GM23248 (cell line): ENCODE data around the gene PDLIM5. TPM values are rescaled to one million over a fixed set of nuclear protein-coding genes. Genes with fewer than 3 reads are reported as not detected.
"Not testable (repeated sequence)": the region's sequence is repeated elsewhere in the genome, so short reads cannot be mapped to it uniquely, and the experiment has no call there.

Experiments
- DNase-seq: peaks from one replicate; pipeline ENCODE4 v3.0.0-alpha.2; 2015
- H2AFZ ChIP-seq: fragments of 200-600 bp; sonication (generic); 2 replicates; pipeline ENCODE4 v1.6.1; 2016; ENCODE audit warnings: antibody characterized with exemption
- H3F3A ChIP-seq: fragments of 200-600 bp; sonication (generic); 2 replicates; pipeline ENCODE4 v1.6.1; 2016; ENCODE audit warnings: mild to moderate bottlenecking, antibody characterized with exemption, mixed run types; ENCODE audit not compliant: insufficient read depth
- H3K27ac ChIP-seq: fragments of 200-600 bp; sonication (generic); 2 replicates; pipeline ENCODE4 v1.5.1; 2016; ENCODE audit warnings: mild to moderate bottlenecking
- H3K27me3 ChIP-seq: fragments of 200-600 bp; sonication (generic); replicated peaks from 2 replicates; pipeline ENCODE4 v1.6.1; 2016; ENCODE audit warnings: mild to moderate bottlenecking; ENCODE audit not compliant: insufficient read depth
- H3K36me3 ChIP-seq: fragments of 200-600 bp; sonication (generic); 2 replicates; pipeline ENCODE4 v1.6.1; 2016; ENCODE audit warnings: low read depth, mild to moderate bottlenecking
- H3K4me1 ChIP-seq: fragments of 200-600 bp; sonication (generic); 2 replicates; pipeline ENCODE4 v1.6.1; 2016; ENCODE audit warnings: mild to moderate bottlenecking; ENCODE audit not compliant: insufficient read depth
- H3K4me2 ChIP-seq: fragments of 200-600 bp; sonication (generic); one replicate; pipeline ENCODE4 v1.6.1; 2016; ENCODE audit warnings: mild to moderate bottlenecking; ENCODE audit not compliant: unreplicated experiment
- H3K4me3 ChIP-seq: fragments of 200-600 bp; sonication (generic); 2 replicates; pipeline ENCODE4 v1.5.1; 2016; ENCODE audit warnings: mild to moderate bottlenecking
- H3K79me2 ChIP-seq: fragments of 200-600 bp; sonication (generic); 2 replicates; pipeline ENCODE4 v1.6.1; 2016; ENCODE audit warnings: mild to moderate bottlenecking; ENCODE audit not compliant: insufficient read depth
- H3K9ac ChIP-seq: fragments of 200-600 bp; sonication (generic); 2 replicates; pipeline ENCODE4 v1.6.1; 2016; ENCODE audit warnings: mild to moderate bottlenecking
- H3K9me2 ChIP-seq: fragments of 200-600 bp; sonication (generic); 2 replicates; pipeline ENCODE4 v1.6.1; 2016; ENCODE audit warnings: mixed run types, mild to moderate bottlenecking, moderate library complexity; ENCODE audit not compliant: insufficient read depth
- H3K9me3 ChIP-seq: fragments of 200-600 bp; sonication (generic); one replicate; pipeline ENCODE4 v1.6.1; 2017; ENCODE audit warnings: low read depth
- H4K20me1 ChIP-seq: fragments of 200-600 bp; sonication (generic); 2 replicates; pipeline ENCODE4 v1.6.0; 2016; ENCODE audit not compliant: insufficient read depth
- EZH2 ChIP-seq: fragments of 200-600 bp; sonication (generic); IDR thresholded peaks from 2 replicates; pipeline ENCODE4 v1.6.1; 2018; ENCODE audit warnings: antibody characterized with exemption, mild to moderate bottlenecking; ENCODE audit not compliant: insufficient read depth, poor library complexity, severe bottlenecking
- EZH2phosphoT487 ChIP-seq: fragments of 200-600 bp; sonication (generic); IDR thresholded peaks from 2 replicates; pipeline ENCODE4 v1.6.1; 2018; ENCODE audit warnings: antibody characterized with exemption, moderate library complexity, mild to moderate bottlenecking, low read depth; ENCODE audit not compliant: insufficient read depth
- WGBS, 2 experiments: methylation state at CpG; one replicate each; pipeline ENCODE4 v1.1.6; 2015 to 2017; ENCODE audit warnings: low lambda C conversion rate in 2 of 2, low coverage in 1 of 2; ENCODE audit errors: missing lambda C conversion rate in 2 of 2; 5-methylcytosine and 5-hydroxymethylcytosine counted together
- in situ Hi-C: fragments of 300-500 bp; cut with MboI; formaldehyde crosslinking; loops from 2 replicates; pipeline ENCODE4 v1.15.0; 2020
- polyA plus RNA-seq: library from polyadenylated mRNA; unstranded; fragments of >200 nt; fragmentation: Nextera tagmentation; extraction: Ambion mirVana; gene quantifications from 2 replicates; pipeline ENCODE4 v1.2.1, GENCODE V29; 2016
- total RNA-seq: library from RNA; depleted of rRNA; stranded (reverse); fragments of >200 nt; shearing (Covaris generic); gene quantifications from 2 replicates; pipeline ENCODE4 v1.2.3, GENCODE V29; 2014

Gene PDLIM5
- total and polyA plus RNA-seq, 2 experiments from 2014 or later: 115 to 149 TPM

DNA sequence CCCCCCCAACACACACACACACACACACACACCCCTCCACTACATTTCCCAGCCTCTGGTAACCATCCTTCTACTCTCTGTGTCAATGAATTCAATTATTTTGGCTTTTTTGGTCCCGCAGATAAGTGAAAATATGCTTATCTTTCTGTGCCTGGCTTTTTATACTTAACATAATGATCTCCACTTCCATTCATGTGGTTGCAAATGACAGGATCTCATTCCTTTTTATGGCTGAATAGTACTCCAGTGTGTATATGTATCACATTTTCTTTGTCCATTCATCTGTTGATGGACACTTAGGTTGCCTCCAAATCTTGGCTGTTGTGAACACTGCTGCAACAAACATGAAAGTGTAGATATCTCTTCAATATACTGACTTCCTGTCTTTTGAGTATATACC lies 59.8 kb downstream of the PDLIM5 start:
- Histone ChIP-seq H3K4me2 (no peak overlapping the region), H2AFZ (no peak overlapping the region), H3K27ac (no peak overlapping the region), H3K9me2 (no peaks in the 10 kb centered on the region), H3K36me3 (no peaks in the 10 kb centered on the region), H3K4me1 (peaks cover 52% of the 10 kb centered on the region), H3K27me3 (no peaks in the 10 kb centered on the region), H4K20me1 (0 out of 2 replicates have a peak, but pooled peaks cover 5% of the 10 kb centered on the region), H3K9me3 (no peaks in the 10 kb centered on the region), H3K9ac (no peak overlapping the region), H3F3A (peaks cover 57% of the 10 kb centered on the region), H3K4me3 (no peak overlapping the region), H3K79me2 (peaks cover 96% of the 10 kb centered on the region)
- DNase-seq: no peak
- no peak for TF ChIP-seq EZH2phosphoT487
- TF ChIP-seq EZH2: no peak
- WGBS, 2 experiments: 97% methylated on average over 1 of the region's 1 CpG
- in situ Hi-C loops: no loop called here

DNA sequence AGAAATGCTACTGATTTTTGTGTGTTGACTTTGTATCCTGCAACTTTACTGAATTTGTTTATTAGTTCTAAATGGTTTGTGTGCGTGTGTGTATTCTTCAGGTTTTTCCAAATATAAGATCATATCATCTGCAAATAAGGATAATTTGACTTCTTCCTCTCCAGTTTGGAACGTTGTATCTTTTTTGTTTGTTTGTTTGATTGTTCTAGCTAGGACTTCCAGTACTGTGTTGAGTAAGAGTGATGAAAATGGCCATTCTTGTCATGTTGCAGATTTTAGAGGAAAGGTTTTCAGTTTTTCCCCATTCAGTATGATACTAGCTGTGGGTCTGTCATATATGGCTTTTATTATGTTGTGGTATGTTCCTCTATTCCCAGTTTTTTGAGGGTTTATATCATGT lies 61.8 kb downstream of the PDLIM5 start:
- H3K36me3 ChIP-seq, H3K9me3 ChIP-seq, DNase-seq, in situ Hi-C loops, H3K4me2 ChIP-seq, H3K27me3 ChIP-seq, H3K4me3 ChIP-seq, H3K27ac ChIP-seq, H3K9ac ChIP-seq, H4K20me1 ChIP-seq, H3K9me2 ChIP-seq, H2AFZ ChIP-seq: not testable (repeated sequence)
- peaks cover 100% of the 10 kb centered on the region for H3K79me2 ChIP-seq
- H3K4me1 ChIP-seq: peaks cover 54% of the 10 kb centered on the region
- WGBS, 2 experiments: 96 to 98% methylated on average over 2 of the region's 2 CpGs
- H3F3A ChIP-seq: peaks cover 43% of the 10 kb centered on the region

GRCh38 chr4:94515365-94515764 lies 63.6 kb downstream of the PDLIM5 start:
- WGBS, 2 experiments: 95 to 96% methylated on average over 4 of the region's 4 CpGs

DNA sequence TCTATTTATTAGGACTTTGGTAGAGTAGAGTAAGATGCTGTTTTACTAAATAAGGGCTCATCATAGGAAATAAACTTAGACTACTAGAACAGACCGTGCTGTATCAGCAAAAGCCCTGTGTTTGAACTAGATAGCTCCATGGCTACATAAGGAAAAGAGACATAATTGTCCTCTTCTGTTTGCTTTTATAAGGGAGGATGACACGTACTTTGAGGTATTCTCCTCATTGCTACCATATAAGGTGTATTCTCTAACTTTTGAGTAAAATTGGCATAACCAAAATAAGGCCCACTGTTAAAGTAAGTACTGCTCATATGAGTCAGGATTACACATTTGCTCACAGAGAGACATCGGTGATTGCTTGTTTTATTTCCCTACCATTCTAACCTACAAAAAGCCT lies 64.3 kb downstream of the PDLIM5 start:
- in situ Hi-C loops: no loop called here
- TF ChIP-seq EZH2phosphoT487 (no peak), EZH2 (no peak)
- H3K27me3 ChIP-seq: no peaks in the 10 kb centered on the region
- peak overlapping the region; percentile 33 for H3K4me2 ChIP-seq
- H3K79me2 ChIP-seq: peaks cover 100% of the 10 kb centered on the region
- no peaks in the 10 kb centered on the region for H4K20me1 ChIP-seq
- no peaks in the 10 kb centered on the region for H3K9me3 ChIP-seq
- peak; percentile 81 for DNase-seq
- H3K9me2 ChIP-seq: no peaks in the 10 kb centered on the region
- peak overlapping the region; percentile 39; the same call in 1 of the 2 replicates for H3K9ac ChIP-seq
- H3K4me1 ChIP-seq: peaks cover 31% of the 10 kb centered on the region
- H2AFZ ChIP-seq: no peak overlapping the region
- peaks cover 23% of the 10 kb centered on the region; the same call in 1 of the 2 replicates for H3F3A ChIP-seq
- peak overlapping the region; percentile 65 for H3K27ac ChIP-seq
- H3K4me3 ChIP-seq: no peak overlapping the region
- 37 to 41% methylated on average over 3 of the region's 3 CpGs for WGBS, 2 experiments
- H3K36me3 ChIP-seq: peaks cover 5% of the 10 kb centered on the region

More at GRCh38 chr4:94515365-94515764, 63.6 kb downstream of the PDLIM5 start:
- peaks cover 2% of the 10 kb centered on the region; the same call in 1 of the 2 replicates for H3K36me3 ChIP-seq
- peak overlapping the region; percentile 31 for H3K4me2 ChIP-seq
- TF ChIP-seq EZH2phosphoT487 (no peak), EZH2 (no peak)
- H3K27ac ChIP-seq: peak overlapping the region; percentile 65
- H3K9ac ChIP-seq: 0 out of 2 replicates have a peak overlapping the region, but pooled peaks have one; percentile 39
- in situ Hi-C loops: no loop called here
- H3K9me3 ChIP-seq: no peaks in the 10 kb centered on the region
- peaks cover 26% of the 10 kb centered on the region for H3F3A ChIP-seq
- no peak overlapping the region for H2AFZ ChIP-seq
- H3K4me3 ChIP-seq: no peak overlapping the region
- H3K4me1 ChIP-seq: peaks cover 37% of the 10 kb centered on the region
- H4K20me1 ChIP-seq: no peaks in the 10 kb centered on the region
- DNase-seq: no peak
- H3K79me2 ChIP-seq: peaks cover 100% of the 10 kb centered on the region
- no peaks in the 10 kb centered on the region for H3K27me3 ChIP-seq
- no peaks in the 10 kb centered on the region for H3K9me2 ChIP-seq

GRCh38 chr4:94516999-94517398 lies 65.3 kb downstream of the PDLIM5 start:
- no peak for TF ChIP-seq EZH2
- TF ChIP-seq EZH2phosphoT487: no peak
- no peak overlapping the region for H2AFZ ChIP-seq
- H3K4me1 ChIP-seq: peaks cover 31% of the 10 kb centered on the region
- H3K9me2 ChIP-seq: no peaks in the 10 kb centered on the region
- H3K4me3 ChIP-seq: no peak overlapping the region
- WGBS, 2 experiments: 82 to 86% methylated on average over 5 of the region's 5 CpGs
- H3K79me2 ChIP-seq: peaks cover 100% of the 10 kb centered on the region
- peaks cover 26% of the 10 kb centered on the region; the same call in 1 of the 2 replicates for H3F3A ChIP-seq
- peak overlapping the region; percentile 0 for H3K4me2 ChIP-seq
- no peak overlapping the region for H3K9ac ChIP-seq
- in situ Hi-C loops: no loop called here
- no peaks in the 10 kb centered on the region for H4K20me1 ChIP-seq
- no peaks in the 10 kb centered on the region for H3K27me3 ChIP-seq
- H3K9me3 ChIP-seq: no peaks in the 10 kb centered on the region
- DNase-seq: peak; percentile 48
- peak overlapping the region; percentile 65 for H3K27ac ChIP-seq
- H3K36me3 ChIP-seq: peaks cover 5% of the 10 kb centered on the region
